ENCODE results near the gene HEBP1. TPM values are rescaled to one million over a fixed set of nuclear protein-coding genes. Genes with fewer than 3 reads are reported as not detected.
A peak's percentile ranks its signal among the peaks of the same experiment; 100 is the strongest.
"Not testable (repeated sequence)": the region's sequence is repeated elsewhere in the genome, so short reads cannot be mapped to it uniquely, and the experiment has no call there.

HEBP1 gene, protein sequence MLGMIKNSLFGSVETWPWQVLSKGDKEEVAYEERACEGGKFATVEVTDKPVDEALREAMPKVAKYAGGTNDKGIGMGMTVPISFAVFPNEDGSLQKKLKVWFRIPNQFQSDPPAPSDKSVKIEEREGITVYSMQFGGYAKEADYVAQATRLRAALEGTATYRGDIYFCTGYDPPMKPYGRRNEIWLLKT
- polyA plus RNA-seq (ENCODE audit: insufficient read length in 3 of 3) = 10 to 100 TPM; 69.9 to 80.7 (median 75.7) TPM

DNA sequence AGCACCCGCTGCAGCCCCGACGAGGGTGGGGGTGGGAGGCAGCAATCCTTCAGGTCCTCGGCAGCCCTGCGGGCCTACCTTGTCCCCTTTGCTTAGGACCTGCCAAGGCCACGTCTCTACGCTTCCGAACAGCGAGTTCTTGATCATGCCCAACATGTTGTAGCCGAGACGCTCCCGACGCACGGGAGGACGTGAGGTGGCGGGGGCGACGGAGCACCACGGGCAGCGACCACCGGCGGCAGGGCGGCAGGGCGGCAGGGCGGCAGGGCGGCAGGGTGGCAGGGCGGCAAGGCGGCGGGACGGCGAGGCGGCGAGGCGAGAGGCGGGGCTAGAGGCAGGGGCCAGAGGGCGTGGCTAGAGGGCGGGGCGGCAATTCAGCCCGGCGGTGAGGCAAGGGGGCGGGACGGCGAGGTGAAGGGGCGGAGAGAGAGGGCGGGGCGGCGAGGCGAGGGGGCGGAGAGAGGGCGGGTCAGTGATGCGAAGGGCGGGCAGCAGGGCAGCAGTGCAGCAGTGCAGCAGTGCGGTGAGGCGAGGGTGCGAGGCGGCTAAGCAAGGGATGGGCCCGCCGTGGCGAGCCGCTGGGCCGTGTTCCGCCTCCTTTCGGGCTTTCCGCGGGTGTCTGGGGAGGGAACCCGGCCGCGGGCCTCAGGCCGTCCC, at the start of gene HEBP1:
HEBP1 (minus strand) TSS at position 307 of the 657 bp plus-strand sequence; CDS start at position 156, 151 bp downstream.
- DNase-seq (ENCODE audit: low read depth in 3 of 3, low spot score in 2 of 3) = peak in 2 of 3 donors; percentile 60 to 80

GRCh38 chr12:13049816-13050215, 49.8 kb upstream of the HEBP1 start:
- no peak for DNase-seq (ENCODE audit: low read depth in 3 of 3, low spot score in 2 of 3)

DNA sequence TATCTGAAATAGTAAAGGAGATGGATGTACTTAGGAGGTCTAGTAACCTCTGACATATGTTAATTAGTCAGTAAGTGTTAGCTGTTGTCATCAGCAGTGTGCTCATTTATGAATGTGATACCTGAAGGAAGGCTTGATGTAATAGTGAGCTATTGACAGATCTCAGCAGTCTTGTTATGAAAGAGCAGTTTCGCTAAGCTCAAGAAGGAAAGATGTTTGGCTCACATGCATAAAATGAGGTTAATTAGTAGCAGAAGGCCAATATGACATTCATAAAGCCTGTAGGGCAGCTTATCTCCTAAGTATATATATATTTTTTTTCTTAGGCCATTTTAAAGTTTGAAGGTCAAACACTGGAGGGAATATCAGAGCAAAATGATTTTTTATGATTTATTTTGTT, 46.9 kb upstream of the HEBP1 start:
- no peak for DNase-seq (ENCODE audit: low read depth in 3 of 3, low spot score in 2 of 3)

DNA sequence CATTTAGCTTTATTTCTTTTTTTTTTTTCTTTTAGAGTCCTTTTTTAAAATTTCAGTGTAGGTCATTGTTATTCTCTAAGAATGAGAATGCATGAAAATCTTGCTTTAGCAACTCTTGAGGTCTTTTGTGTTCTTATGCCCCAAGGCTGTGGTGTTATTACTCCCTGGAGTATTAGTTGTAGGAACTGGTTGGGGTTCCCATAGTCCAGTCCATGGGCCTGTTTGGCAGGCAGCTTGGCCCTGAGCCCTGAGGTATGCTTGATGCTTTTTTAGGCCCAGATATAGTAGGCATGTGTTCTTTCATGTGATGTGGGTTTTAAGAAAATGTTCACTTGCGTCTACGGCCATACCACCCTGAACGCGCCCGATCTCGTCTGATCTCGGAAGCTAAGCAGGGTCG, 45.8 kb upstream of the HEBP1 start:
- no peak for DNase-seq (ENCODE audit: low read depth in 3 of 3, low spot score in 2 of 3)

- no peak for DNase-seq (ENCODE audit: low read depth in 3 of 3, low spot score in 2 of 3)
Measured at GRCh38 chr12:13044906-13045299, 44.8 kb upstream of the HEBP1 start.

DNA sequence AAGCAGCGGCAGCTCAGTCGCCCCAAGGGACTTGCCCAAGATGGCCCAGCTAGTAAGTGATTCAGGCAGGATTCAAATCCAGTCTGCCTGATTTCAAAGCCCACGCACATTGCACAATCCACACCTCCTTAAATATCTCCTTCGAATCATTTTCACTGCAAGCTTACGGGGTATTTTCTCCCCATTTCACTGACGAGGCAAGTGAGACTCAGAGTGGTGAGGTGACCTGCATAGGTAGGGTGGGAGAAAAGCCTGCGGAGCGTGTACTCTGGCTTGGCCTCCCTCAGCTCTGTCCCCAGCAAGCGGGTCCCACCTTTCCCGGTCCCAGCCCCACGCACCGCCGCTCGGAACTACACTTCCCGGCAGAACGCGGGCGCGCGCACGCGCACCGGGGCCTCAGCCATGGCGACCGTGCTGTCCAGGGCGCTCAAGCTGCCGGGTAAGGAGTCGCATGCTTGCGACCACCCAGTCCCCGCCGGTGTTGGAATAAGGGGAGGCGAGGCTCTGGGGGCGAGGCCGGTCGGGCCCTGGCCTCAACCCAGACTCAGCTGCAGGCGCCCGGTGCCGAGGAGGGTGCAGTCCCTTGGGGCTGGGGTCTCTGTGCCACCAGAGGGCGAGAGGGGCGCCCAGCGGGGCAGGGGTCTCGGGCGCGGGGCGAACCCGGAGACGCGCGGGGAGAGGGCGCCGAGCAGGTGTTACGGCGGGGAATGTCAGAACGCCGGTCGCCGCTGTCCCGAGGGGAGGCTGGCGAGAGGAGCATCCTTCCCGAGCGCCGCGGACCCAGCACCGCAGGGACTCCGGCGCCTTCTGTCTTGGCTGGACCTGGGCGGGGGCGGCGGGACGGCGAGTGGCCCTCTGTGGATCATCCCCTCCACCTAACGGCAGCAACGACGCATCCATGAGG, 44.2 kb upstream of the HEBP1 start, which contains the start of gene FAM234B:
FAM234B (plus strand) TSS at position 380 of the 904 bp plus-strand sequence; CDS start at position 403, 23 bp downstream.
- peak in 2 of 3 donors; percentile 53 to 55 for DNase-seq (ENCODE audit: low read depth in 3 of 3, low spot score in 2 of 3)

GRCh38 chr12:13042666-13043230, 42.7 kb upstream of the HEBP1 start:
- DNase-seq (ENCODE audit: low read depth in 3 of 3, low spot score in 2 of 3) = no peak

DNA sequence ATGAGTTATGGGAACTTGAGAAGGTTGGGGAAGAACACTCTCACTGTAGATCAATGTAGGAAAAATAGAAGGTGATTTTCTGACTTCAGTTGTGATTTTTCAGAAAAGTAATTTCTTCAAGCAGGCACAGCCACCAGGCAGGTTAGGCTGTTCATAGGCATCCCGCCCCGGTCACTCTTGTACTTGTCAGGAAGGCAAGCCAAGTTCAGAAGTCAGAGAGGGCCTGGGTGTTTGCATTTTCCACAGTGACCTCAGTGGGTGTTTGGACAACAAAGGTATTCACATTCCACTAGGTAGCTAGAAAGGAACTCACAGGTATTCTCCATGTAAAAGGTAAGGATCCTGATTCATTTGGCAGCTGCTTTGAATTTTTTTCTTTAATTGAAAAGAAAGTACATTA, 41.2 kb upstream of the HEBP1 start:
- DNase-seq (ENCODE audit: low read depth in 3 of 3, low spot score in 2 of 3) = no peak

DNA sequence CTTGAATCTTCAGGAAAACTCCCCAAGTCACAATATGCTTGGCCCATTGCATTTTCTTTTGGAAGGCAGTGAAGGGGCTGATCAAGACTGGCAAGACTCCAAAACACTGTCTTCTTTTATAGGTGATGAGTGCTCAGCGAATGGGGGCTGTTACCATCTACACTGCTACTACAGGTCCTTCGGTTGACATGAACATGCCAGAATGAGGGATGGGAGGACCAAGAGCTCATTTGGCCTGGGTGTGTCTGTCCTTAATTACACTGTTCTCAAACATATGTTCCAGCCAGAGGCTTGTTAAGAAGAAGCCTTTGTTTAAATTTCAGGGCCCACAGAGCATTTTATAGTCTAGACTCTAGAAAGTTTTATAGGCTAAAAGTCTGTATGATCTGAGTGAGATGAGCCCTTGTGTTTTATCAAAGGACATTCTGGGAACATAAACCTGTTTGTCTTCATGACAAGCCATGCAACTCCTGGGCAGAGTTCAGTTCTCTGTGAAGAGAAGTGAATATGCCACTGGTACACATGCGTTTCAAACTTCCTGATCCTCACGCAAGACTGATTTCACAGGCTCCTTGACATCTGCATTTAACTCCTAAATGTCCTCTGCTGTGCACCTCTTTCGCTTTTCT, 39.4 kb upstream of the HEBP1 start:
- DNase-seq (ENCODE audit: low read depth in 3 of 3, low spot score in 2 of 3) = no peak

DNA sequence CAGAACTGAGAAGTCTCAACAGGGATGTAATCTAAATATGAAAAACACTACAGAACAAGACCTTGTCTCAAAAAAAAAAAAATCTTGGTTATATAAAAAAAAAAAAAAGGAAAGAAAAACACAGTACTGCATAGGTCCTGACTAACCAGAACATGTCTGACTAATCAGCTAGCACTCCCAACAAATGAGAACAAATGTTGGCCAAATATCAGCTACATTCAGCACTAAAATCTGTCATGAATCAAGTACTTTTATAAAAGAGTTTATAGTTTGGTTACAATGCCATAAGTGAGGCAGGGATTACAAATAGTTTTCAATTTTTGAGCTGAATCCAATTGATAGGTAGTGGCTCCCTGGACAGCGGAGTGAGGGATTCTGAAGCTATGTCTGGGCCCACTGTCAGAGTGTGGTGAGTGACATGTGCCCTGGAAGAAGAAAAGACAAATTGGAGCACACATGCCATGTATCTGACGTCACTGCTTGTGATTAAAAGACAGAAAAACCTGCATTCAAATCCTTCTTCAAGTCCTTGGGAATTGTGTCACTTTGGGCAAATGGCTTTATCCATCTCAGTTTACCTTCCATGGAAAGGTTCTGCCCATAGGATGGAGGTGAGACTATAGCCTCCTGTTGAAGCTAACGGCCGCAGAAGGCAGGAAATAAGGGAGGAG, 38.6 kb upstream of the HEBP1 start:
- DNase-seq (ENCODE audit: low read depth in 3 of 3, low spot score in 2 of 3) = no peak

DNA sequence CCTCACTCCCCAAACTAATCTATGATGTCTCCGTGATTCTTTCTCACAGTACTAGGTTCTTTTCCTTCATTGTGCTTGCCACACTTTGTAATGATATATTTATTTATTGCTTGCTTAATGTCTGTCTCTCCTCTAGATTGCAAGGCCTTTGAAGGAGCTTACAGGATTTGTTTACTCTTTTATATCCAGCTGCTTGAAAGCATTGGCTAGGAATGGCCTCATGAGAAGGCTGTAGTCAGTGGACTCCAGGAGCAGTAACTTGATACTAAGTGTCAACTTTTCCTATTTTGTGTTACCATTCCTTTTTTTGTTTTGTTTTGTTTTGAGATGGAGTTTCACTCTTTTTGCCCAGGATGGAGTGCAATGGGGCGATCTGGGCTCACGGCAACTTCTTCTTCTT, 36.8 kb upstream of the HEBP1 start:
- no peak for DNase-seq (ENCODE audit: low read depth in 3 of 3, low spot score in 2 of 3)

GRCh38 chr12:13035335-13035734, 35.3 kb upstream of the HEBP1 start:
- not testable (repeated sequence) for DNase-seq (ENCODE audit: low read depth in 3 of 3, low spot score in 2 of 3)

GRCh38 chr12:13033476-13033875, 33.4 kb upstream of the HEBP1 start:
- no peak for DNase-seq (ENCODE audit: low read depth in 3 of 3, low spot score in 2 of 3)

DNA sequence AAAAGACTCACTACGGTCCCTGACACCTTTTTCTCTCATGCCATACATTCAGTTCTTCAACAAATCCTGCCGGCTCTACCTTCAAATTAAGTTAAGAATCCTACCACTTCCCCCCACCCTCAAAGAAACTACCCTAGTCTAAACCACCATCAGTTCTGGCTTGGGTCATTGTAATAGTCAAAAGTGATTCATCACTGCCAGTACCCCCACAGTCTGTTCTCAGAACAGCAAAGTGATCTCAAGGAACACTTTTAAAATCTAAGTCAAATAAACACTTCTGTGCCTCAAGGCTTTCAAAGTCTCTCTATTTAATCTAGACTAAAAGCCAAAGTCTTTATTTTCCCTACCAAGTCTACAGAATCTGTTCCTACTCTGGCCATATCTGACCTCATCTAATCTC, 32.1 kb upstream of the HEBP1 start:
- DNase-seq (ENCODE audit: low read depth in 3 of 3, low spot score in 2 of 3) = no peak

DNA sequence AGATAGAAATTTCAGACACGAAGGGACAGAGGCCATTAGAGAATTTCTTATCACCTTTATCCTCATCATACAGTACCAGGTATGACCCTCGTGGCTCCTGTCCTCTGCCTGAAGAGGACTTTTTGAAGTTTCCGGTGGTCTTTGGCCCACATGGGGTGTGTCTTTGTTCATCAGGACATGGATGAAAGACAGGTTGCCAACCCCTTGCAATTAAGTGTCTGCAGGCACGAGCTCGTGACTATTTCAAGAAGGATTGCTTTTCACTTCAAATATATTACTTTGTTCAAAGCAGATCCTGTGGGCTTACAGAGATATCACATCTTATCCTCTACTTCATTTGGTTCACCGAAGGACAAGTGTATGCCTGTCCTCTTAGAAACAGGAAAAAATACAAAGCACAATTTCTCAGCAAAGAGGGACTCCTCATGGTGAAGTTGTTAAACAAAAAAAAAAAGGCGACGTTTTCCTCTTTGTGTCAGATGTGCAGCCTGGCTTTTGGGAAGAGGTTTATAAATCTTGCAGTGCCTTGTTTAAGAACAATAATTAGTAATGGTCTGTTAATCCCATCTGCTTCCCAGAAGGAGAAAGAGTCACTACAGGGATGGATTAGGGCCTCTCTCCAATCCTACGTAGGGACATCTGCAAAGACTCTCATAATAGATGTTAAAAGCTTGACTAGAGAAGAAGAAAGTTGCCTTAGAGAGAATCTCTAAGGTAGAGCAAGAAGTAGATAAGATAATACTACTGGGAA, 30.7 kb upstream of the HEBP1 start:
- no peak for DNase-seq (ENCODE audit: low read depth in 3 of 3, low spot score in 2 of 3)

GRCh38 chr12:13028825-13029570, 28.9 kb upstream of the HEBP1 start:
- no peak for DNase-seq (ENCODE audit: low read depth in 3 of 3, low spot score in 2 of 3)

GRCh38 chr12:13027508-13027907, 27.4 kb upstream of the HEBP1 start:
- DNase-seq (ENCODE audit: low read depth in 3 of 3, low spot score in 2 of 3) = no peak

DNA sequence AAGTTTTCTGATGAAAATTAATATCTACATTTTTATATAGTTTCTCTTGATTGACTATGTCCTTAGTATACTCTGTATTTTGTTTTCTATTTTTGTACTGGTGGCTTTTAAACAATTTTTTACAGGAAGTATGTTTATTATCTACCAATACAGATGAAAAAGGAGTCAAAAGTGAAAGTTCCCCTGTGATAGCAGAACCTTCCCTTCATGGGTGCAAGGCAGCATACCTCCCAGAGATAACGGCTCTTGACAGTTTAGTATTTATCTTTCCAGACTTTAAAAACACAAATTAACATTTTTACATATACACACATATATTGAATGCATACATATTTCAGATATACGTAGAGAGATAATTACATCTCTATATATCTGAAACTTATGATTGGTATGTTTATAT, 27.0 kb upstream of the HEBP1 start:
- DNase-seq (ENCODE audit: low read depth in 3 of 3, low spot score in 2 of 3) = no peak

DNA sequence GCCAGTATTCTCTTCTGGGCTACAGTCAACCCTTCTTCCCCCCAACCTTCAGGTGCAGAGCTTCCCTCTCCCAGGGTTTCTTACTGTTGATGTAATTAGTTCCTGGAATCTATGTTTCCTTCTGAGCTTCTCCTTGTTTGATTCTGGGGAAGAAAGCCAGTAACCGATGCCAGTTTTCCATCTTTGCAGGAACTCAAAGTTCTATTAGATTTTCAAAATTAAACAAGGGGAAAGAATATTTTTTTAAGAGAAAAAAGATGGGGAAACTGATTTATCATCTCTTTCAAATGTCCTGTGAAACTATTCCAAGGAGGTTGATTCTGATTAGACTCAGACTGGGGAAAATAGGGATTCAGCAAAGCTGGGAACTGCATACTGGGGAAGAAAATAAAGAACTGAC, 26.2 kb upstream of the HEBP1 start:
- no peak for DNase-seq (ENCODE audit: low read depth in 3 of 3, low spot score in 2 of 3)

Measured in right renal cortex interstitium (tissue), 3 donors.